Endothelial cell of umbilical vein (primary cell): ENCODE results near the gene BMAL2.

ENCODE experiments used
- EZH2 ChIP-seq: IDR thresholded peaks from 2 replicates; pipeline ENCODE4 v1.6.1; 2012; ENCODE audit warnings: borderline replicate concordance, low read depth, mild to moderate bottlenecking, moderate library complexity, low read length, inconsistent platforms; ENCODE audit not compliant: severe bottlenecking
- FOS ChIP-seq: IDR thresholded peaks from 2 replicates; pipeline ENCODE4 v1.6.1; 2011; ENCODE audit warnings: mild to moderate bottlenecking, low read length, moderate library complexity, borderline replicate concordance; ENCODE audit not compliant: insufficient read depth
- MYC ChIP-seq: IDR thresholded peaks from one replicate; pipeline ENCODE4 v1.6.1; 2011; ENCODE audit warnings: mild to moderate bottlenecking, low read depth, low read length
- POLR2A ChIP-seq: IDR thresholded peaks from 2 replicates; pipeline ENCODE4 v1.6.1; 2012; ENCODE audit warnings: low read depth, mild to moderate bottlenecking, control low read depth, low read length
- POLR2AphosphoS5 ChIP-seq: IDR thresholded peaks from 2 replicates; pipeline ENCODE4 v1.6.1; 2012; ENCODE audit warnings: low read depth, mild to moderate bottlenecking, control low read depth, low read length, moderate library complexity; ENCODE audit not compliant: insufficient read depth
- TF ChIP-seq, protein P1 (sequence below), 2 donors: IDR thresholded peaks; 1 replicate in 1 of 2; 2 replicates in 1 of 2; pipeline ENCODE4 v1.5.1; 2011; ENCODE audit warnings: low read length in 2 of 2, mild to moderate bottlenecking in 2 of 2, moderate library complexity in 2 of 2, control low read depth in 1 of 2, inconsistent platforms in 1 of 2, low read depth in 1 of 2; ENCODE audit not compliant: insufficient read depth in 1 of 2; ENCODE audit errors: extremely low read depth in 1 of 2
- TF ChIP-seq, protein P2 (sequence below): IDR thresholded peaks from 2 replicates; pipeline ENCODE4 v1.6.1; 2011; ENCODE audit not compliant: insufficient read depth, insufficient read length

DNA sequence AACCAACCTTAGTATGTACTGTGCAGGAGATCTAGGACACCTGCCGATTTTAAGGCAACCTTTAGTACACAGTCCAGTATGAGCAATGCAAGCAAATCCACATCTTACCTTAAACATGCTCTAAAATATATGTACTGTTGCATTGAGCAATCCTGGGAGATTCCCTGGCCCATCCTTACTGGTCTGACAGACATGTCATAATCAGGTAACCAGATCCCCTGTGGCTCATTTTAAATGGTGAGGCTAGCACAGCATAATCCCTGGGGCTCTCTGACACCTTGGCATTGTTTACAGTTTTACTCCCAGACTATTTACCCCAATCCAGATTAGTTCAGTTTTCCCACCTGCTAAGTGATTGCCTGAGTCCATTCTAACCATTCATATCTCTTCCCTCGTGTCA lies 15.1 kb downstream of the BMAL2 start:
- TF ChIP-seq, protein P1, sequence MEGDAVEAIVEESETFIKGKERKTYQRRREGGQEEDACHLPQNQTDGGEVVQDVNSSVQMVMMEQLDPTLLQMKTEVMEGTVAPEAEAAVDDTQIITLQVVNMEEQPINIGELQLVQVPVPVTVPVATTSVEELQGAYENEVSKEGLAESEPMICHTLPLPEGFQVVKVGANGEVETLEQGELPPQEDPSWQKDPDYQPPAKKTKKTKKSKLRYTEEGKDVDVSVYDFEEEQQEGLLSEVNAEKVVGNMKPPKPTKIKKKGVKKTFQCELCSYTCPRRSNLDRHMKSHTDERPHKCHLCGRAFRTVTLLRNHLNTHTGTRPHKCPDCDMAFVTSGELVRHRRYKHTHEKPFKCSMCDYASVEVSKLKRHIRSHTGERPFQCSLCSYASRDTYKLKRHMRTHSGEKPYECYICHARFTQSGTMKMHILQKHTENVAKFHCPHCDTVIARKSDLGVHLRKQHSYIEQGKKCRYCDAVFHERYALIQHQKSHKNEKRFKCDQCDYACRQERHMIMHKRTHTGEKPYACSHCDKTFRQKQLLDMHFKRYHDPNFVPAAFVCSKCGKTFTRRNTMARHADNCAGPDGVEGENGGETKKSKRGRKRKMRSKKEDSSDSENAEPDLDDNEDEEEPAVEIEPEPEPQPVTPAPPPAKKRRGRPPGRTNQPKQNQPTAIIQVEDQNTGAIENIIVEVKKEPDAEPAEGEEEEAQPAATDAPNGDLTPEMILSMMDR (IDR thresholded peaks at IDR 0.05; ENCODE audit: extremely low read depth in 1 of 2, insufficient read depth in 1 of 2, low read depth in 1 of 2, low read length in 2 of 2) = no peak
- TF ChIP-seq EZH2 (no peak), FOS (no peak), MYC (no peak), POLR2A (no peak), POLR2AphosphoS5 (no peak)
- TF ChIP-seq, protein P2, sequence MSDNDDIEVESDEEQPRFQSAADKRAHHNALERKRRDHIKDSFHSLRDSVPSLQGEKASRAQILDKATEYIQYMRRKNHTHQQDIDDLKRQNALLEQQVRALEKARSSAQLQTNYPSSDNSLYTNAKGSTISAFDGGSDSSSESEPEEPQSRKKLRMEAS = no peak
